Measurements from ENCODE around the gene NUP43. TPM values are rescaled to one million over a fixed set of nuclear protein-coding genes. Genes with fewer than 3 reads are reported as not detected.
"Not testable (repeated sequence)": the region's sequence is repeated elsewhere in the genome, so short reads cannot be mapped to it uniquely, and the experiment has no call there.

Gene NUP43
- total and polyA plus RNA-seq, 9 donors = 8.9 to 37.3 (median 25.8) TPM

- Histone ChIP-seq H3K27me3 (no peaks in the 10 kb centered on the region), H3K4me1 (ENCODE audit: insufficient read depth) (peaks cover 6% of the 10 kb centered on the region), H3K36me3 (no peaks in the 10 kb centered on the region), H3K27ac (no peak overlapping the region), H3K4me3 (no peak overlapping the region), H3K9me3 (no peaks in the 10 kb centered on the region)
- intact Hi-C loops (cut with DNase I) = no loop called here
- DNase-seq = no peak
- TF ChIP-seq CTCF (IDR thresholded peaks at IDR 0.05) = no peak
- TF ChIP-seq POLR2A (IDR thresholded peaks at IDR 0.05) = no peak
- no peak for TF ChIP-seq EP300 (IDR thresholded peaks at IDR 0.05)
- 85 to 87% (median 86%) methylated on average over 9 of the region's 9 CpGs for WGBS, 3 donors
Measured at GRCh38 chr6:149755300-149756260, 9.3 kb upstream of the NUP43 start.

GRCh38 chr6:149754548-149754947, 8.2 kb upstream of the NUP43 start:
- no peaks in the 10 kb centered on the region for H3K9me3 ChIP-seq
- no peak for DNase-seq
- H3K36me3 ChIP-seq = no peaks in the 10 kb centered on the region
- TF ChIP-seq EP300 (IDR thresholded peaks at IDR 0.05) (no peak), CTCF (IDR thresholded peaks at IDR 0.05) (no peak), POLR2A (IDR thresholded peaks at IDR 0.05) (no peak)
- intact Hi-C loops (cut with DNase I) = no loop called here
- no peaks in the 10 kb centered on the region for H3K27me3 ChIP-seq
- H3K4me1 ChIP-seq (ENCODE audit: insufficient read depth) = peaks cover 6% of the 10 kb centered on the region
- 89 to 94% (median 92%) methylated on average over 4 of the region's 4 CpGs for WGBS, 3 donors
- H3K27ac ChIP-seq = no peak overlapping the region
- no peak overlapping the region for H3K4me3 ChIP-seq

- intact Hi-C loops (cut with DNase I); DNase-seq; H3K27me3 ChIP-seq; H3K4me3 ChIP-seq; H3K27ac ChIP-seq; H3K4me1 ChIP-seq (ENCODE audit: insufficient read depth); H3K9me3 ChIP-seq; H3K36me3 ChIP-seq: not testable (repeated sequence)
- WGBS, 3 donors = 92 to 96% (median 94%) methylated on average over 3 of the region's 3 CpGs
Measured at GRCh38 chr6:149753374-149753637, 7.0 kb upstream of the NUP43 start.

GRCh38 chr6:149752600-149753373, 6.5 kb upstream of the NUP43 start:
- Histone ChIP-seq H3K4me1 (ENCODE audit: insufficient read depth) (peaks cover 8% of the 10 kb centered on the region), H3K36me3 (no peaks in the 10 kb centered on the region), H3K27me3 (no peaks in the 10 kb centered on the region), H3K4me3 (no peak overlapping the region), H3K27ac (no peak overlapping the region), H3K9me3 (no peaks in the 10 kb centered on the region)
- intact Hi-C loops (cut with DNase I) = no loop called here
- DNase-seq = no peak
- 90 to 96% (median 93%) methylated on average over 4 of the region's 4 CpGs for WGBS, 3 donors
- TF ChIP-seq POLR2A (IDR thresholded peaks at IDR 0.05) = no peak
- no peak for TF ChIP-seq CTCF (IDR thresholded peaks at IDR 0.05)
- TF ChIP-seq EP300 (IDR thresholded peaks at IDR 0.05) = no peak

GRCh38 chr6:149751920-149752319, 5.6 kb upstream of the NUP43 start:
- H3K27me3 ChIP-seq; H3K9me3 ChIP-seq; intact Hi-C loops (cut with DNase I); H3K4me3 ChIP-seq; H3K36me3 ChIP-seq; H3K27ac ChIP-seq; DNase-seq; H3K4me1 ChIP-seq (ENCODE audit: insufficient read depth): not testable (repeated sequence)
- WGBS, 3 donors = 94 to 99% (median 94%) methylated on average over 5 of the region's 5 CpGs
